ENCODE results near the gene CXXC5. TPM values are rescaled to one million over a fixed set of nuclear protein-coding genes. Genes with fewer than 3 reads are reported as not detected.
A peak's percentile ranks its signal among the peaks of the same experiment; 100 is the strongest.

CXXC5 gene
- 47.4 and 52.9 TPM in 2 replicates for polyA plus RNA-seq (2012; rRNA removed)
- polyA plus RNA-seq (2012; cell fraction: cytosol; rRNA removed) = 32.6 and 46.5 TPM in 2 replicates
- 35.1 and 38.6 TPM in 2 replicates for polyA plus RNA-seq (2012; cell fraction: nucleus; rRNA removed)

DNA sequence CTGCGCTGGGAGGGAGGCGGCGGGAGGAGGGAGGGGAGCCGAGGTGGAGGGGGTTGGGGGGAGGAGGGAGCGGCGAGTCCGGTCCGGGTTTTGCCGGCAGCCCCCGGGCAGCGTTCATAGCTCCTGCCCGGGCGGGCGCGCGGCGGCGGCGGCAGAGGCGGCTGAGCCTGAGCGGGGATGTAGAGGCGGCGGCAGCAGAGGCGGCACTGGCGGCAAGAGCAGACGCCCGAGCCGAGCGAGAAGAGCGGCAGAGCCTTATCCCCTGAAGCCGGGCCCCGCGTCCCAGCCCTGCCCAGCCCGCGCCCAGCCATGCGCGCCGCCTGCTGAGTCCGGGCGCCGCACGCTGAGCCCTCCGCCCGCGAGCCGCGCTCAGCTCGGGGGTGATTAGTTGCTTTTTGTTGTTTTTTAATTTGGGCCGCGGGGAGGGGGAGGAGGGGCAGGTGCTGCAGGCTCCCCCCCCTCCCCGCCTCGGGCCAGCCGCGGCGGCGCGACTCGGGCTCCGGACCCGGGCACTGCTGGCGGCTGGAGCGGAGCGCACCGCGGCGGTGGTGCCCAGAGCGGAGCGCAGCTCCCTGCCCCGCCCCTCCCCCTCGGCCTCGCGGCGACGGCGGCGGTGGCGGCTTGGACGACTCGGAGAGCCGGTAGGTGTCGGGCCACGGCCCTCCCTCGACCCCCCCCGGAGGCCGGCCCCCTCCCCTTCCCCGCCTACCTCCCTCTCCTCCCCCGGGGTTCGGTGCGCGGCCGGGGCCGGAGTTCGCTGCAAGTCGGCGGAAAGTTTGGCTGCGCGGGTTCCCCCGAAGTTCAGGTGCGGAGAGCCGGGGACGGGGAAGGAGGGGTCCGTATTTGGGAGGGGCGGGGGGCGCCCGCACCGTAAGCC lies at the start of gene CXXC5:
Gene CXXC5, plus strand, starts transcription at position 145 of the 877 bp plus-strand sequence. CDS start 32,175 bp downstream, outside the sequence.
- Histone ChIP-seq H3F3A (replicated peaks; ENCODE audit: insufficient read depth) (peaks cover 34% of the 10 kb centered on the region), H3K4me1 (ENCODE audit: control insufficient read depth in 1 of 2, insufficient read depth in 2 of 2, low read depth in 1 of 2, low read length in 1 of 2) (peaks cover 17 to 50% of the 10 kb centered on the region in 2 experiments), H3K27me3 (ENCODE audit: insufficient read depth) (no peaks in the 10 kb centered on the region), H3K79me2 (ENCODE audit: insufficient read depth) (peaks cover 57% of the 10 kb centered on the region), H3K9me2 (no peaks in the 10 kb centered on the region), H3K27ac (ENCODE audit: low read depth in 2 of 2, low read length in 1 of 2) (peak within 1 kb of the TSS; percentile 78 to 96), H3K36me3 (replicated peaks in 1 of 2; ENCODE audit: control insufficient read depth in 1 of 2, insufficient read depth in 2 of 2, low read length in 1 of 2) (no peaks in the 10 kb centered on the region), H3K4me2 (peak within 1 kb of the TSS; percentile 98), H3K9ac (peak within 1 kb of the TSS; percentile 85), H2AFZ (ENCODE audit: low read depth) (peak within 1 kb of the TSS; percentile 81; the same call in 1 of the 2 replicates), H4K20me1 (ENCODE audit: insufficient read depth) (peaks cover 22% of the 10 kb centered on the region), H3K9me3 (no peaks in the 10 kb centered on the region), H3K4me3 (ENCODE audit: low read depth in 2 of 2, low read length in 1 of 2) (peak within 1 kb of the TSS; percentile 91 to 93)
- WGBS (ENCODE audit: low lambda C conversion rate) = 4% methylated on average over 21 of the region's 106 CpGs
- CTCF ChIA-PET = interaction anchor here (1.1 to 14.3 kb wide), 10 partner anchors 11 to 393 kb away, joined by 3 to 238 read pairs (median 7); no protein-coding TSS in a partner anchor
- POLR2A ChIA-PET = interaction anchor here (0.6 to 6.9 kb wide), 22 partner anchors 9 to 128 kb away, joined by 3 to 130 read pairs (median 4); partner anchors contain the start of gene UBE2D2
- DNase-seq = peak; percentile 96
- no peak for TF ChIP-seq NFIC (IDR thresholded peaks at IDR 0.05; ENCODE audit: borderline replicate concordance)
- peak; percentile 14; the same call in 1 of the 2 replicates for TF ChIP-seq SIN3A (IDR thresholded peaks at IDR 0.05; ENCODE audit: borderline replicate concordance, low read depth, low read length)
- TF ChIP-seq MEF2A (IDR thresholded peaks at IDR 0.05; ENCODE audit: borderline replicate concordance, low read depth) = no peak
- TF ChIP-seq PBX3 (IDR thresholded peaks at IDR 0.05) = no peak
- TF ChIP-seq RXRA (IDR thresholded peaks at IDR 0.05; ENCODE audit: borderline replicate concordance, low read depth) = no peak
- TF ChIP-seq CHD2 (IDR thresholded peaks at IDR 0.05; ENCODE audit: low read length, partially characterized antibody) = no peak
- 0 out of 2 replicates have a peak, but pooled peaks have one; percentile 20 for TF ChIP-seq YY1 (IDR thresholded peaks at IDR 0.05; ENCODE audit: low read depth)
- peak; percentile 87 for TF ChIP-seq TAF1 (IDR thresholded peaks at IDR 0.05; ENCODE audit: borderline replicate concordance, low read depth, low read length)
- TF ChIP-seq ELF1 (IDR thresholded peaks at IDR 0.05) = no peak
- no peak for TF ChIP-seq USF1 (IDR thresholded peaks at IDR 0.05; ENCODE audit: borderline replicate concordance, low read depth)
- no peak for TF ChIP-seq JUND (IDR thresholded peaks at IDR 0.05)
- TF ChIP-seq ZBTB33 (IDR thresholded peaks at IDR 0.05; ENCODE audit: borderline replicate concordance, low read depth) = no peak
- TF ChIP-seq, protein P1, sequence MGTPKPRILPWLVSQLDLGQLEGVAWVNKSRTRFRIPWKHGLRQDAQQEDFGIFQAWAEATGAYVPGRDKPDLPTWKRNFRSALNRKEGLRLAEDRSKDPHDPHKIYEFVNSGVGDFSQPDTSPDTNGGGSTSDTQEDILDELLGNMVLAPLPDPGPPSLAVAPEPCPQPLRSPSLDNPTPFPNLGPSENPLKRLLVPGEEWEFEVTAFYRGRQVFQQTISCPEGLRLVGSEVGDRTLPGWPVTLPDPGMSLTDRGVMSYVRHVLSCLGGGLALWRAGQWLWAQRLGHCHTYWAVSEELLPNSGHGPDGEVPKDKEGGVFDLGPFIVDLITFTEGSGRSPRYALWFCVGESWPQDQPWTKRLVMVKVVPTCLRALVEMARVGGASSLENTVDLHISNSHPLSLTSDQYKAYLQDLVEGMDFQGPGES (IDR thresholded peaks at IDR 0.05; ENCODE audit: low read depth, low read length) = no peak
- 0 out of 2 replicates have a peak, but pooled peaks have one; percentile 11 for TF ChIP-seq RAD21 (IDR thresholded peaks at IDR 0.05; ENCODE audit: low read length)
- TF ChIP-seq TEAD4 (IDR thresholded peaks at IDR 0.05; ENCODE audit: borderline replicate concordance, insufficient read depth) = no peak
- TF ChIP-seq, protein P2, sequence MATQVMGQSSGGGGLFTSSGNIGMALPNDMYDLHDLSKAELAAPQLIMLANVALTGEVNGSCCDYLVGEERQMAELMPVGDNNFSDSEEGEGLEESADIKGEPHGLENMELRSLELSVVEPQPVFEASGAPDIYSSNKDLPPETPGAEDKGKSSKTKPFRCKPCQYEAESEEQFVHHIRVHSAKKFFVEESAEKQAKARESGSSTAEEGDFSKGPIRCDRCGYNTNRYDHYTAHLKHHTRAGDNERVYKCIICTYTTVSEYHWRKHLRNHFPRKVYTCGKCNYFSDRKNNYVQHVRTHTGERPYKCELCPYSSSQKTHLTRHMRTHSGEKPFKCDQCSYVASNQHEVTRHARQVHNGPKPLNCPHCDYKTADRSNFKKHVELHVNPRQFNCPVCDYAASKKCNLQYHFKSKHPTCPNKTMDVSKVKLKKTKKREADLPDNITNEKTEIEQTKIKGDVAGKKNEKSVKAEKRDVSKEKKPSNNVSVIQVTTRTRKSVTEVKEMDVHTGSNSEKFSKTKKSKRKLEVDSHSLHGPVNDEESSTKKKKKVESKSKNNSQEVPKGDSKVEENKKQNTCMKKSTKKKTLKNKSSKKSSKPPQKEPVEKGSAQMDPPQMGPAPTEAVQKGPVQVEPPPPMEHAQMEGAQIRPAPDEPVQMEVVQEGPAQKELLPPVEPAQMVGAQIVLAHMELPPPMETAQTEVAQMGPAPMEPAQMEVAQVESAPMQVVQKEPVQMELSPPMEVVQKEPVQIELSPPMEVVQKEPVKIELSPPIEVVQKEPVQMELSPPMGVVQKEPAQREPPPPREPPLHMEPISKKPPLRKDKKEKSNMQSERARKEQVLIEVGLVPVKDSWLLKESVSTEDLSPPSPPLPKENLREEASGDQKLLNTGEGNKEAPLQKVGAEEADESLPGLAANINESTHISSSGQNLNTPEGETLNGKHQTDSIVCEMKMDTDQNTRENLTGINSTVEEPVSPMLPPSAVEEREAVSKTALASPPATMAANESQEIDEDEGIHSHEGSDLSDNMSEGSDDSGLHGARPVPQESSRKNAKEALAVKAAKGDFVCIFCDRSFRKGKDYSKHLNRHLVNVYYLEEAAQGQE (IDR thresholded peaks at IDR 0.05; ENCODE audit: low read depth, low read length) = no peak
- no peak for TF ChIP-seq FOXM1 (IDR thresholded peaks at IDR 0.05; ENCODE audit: low read depth)
- TF ChIP-seq SMC3 (IDR thresholded peaks at IDR 0.05; ENCODE audit: low read depth, low read length) = 0 out of 2 replicates have a peak, but pooled peaks have one; percentile 4
- TF ChIP-seq, protein P3, sequence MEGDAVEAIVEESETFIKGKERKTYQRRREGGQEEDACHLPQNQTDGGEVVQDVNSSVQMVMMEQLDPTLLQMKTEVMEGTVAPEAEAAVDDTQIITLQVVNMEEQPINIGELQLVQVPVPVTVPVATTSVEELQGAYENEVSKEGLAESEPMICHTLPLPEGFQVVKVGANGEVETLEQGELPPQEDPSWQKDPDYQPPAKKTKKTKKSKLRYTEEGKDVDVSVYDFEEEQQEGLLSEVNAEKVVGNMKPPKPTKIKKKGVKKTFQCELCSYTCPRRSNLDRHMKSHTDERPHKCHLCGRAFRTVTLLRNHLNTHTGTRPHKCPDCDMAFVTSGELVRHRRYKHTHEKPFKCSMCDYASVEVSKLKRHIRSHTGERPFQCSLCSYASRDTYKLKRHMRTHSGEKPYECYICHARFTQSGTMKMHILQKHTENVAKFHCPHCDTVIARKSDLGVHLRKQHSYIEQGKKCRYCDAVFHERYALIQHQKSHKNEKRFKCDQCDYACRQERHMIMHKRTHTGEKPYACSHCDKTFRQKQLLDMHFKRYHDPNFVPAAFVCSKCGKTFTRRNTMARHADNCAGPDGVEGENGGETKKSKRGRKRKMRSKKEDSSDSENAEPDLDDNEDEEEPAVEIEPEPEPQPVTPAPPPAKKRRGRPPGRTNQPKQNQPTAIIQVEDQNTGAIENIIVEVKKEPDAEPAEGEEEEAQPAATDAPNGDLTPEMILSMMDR (IDR thresholded peaks at IDR 0.05) = no peak
